AG04450 (cell line): ENCODE measurements around the gene KRTAP4-7. TPM values are rescaled to one million over a fixed set of nuclear protein-coding genes. Genes with fewer than 3 reads are reported as not detected.

Source experiments
- CTCF ChIA-PET: fragments of 300-600, 350-600 bp; formaldehyde crosslinking; extraction: SDS; loops from one replicate; lab custom pipeline; 2022; ENCODE audit warnings: antibody characterized with exemption, inconsistent platforms; lab: Charles Lee
- POLR2A ChIA-PET: fragments of 350-600 bp; formaldehyde crosslinking; extraction: SDS; loops from one replicate; lab custom pipeline; 2021; ENCODE audit warnings: antibody characterized with exemption, inconsistent platforms; lab: Yijun Ruan, JAX
- DNase-seq: peaks from one replicate; pipeline ENCODE4 v3.0.0-alpha.2; 2011; ENCODE audit warnings: low read depth, low spot score
- H3K27ac ChIP-seq: one replicate; pipeline ENCODE4 v1.5.1; 2012; ENCODE audit warnings: low read depth, low read length, control low read depth
- H3K27me3 ChIP-seq: one replicate; pipeline ENCODE4 v1.6.0; 2012; ENCODE audit warnings: low read length; ENCODE audit not compliant: control insufficient read depth, insufficient read depth
- H3K4me3 ChIP-seq: 2 replicates; pipeline ENCODE4 v1.5.1; 2011; ENCODE audit warnings: mild to moderate bottlenecking, low read depth, low read length, control low read depth
- H3K9me3 ChIP-seq: 2 replicates; pipeline ENCODE4 v1.5.1; 2012; ENCODE audit warnings: low read length; ENCODE audit not compliant: control insufficient read depth, insufficient read depth
- CTCF ChIP-seq: IDR thresholded peaks from 2 replicates; pipeline ENCODE4 v1.5.1; 2011; ENCODE audit warnings: low read depth, low read length, control low read depth, inconsistent platforms
- polyA plus RNA-seq: library from polyadenylated mRNA; depleted of rRNA; stranded (reverse); fragments of >200 nt; gene quantifications from 2 replicates; pipeline ENCODE4 v1.2.3, GENCODE V29; 2011; rRNA removed

KRTAP4-7 gene
- polyA plus RNA-seq, 1 experiment, result not detected

GRCh38 chr17:41133880-41134735 lies 50.2 kb downstream of the KRTAP4-7 start:
- POLR2A ChIA-PET, result interaction anchor here (0.6 kb wide), 1 partner anchor 408 kb away, joined by 4 read pairs; no protein-coding TSS in a partner anchor
- no peaks in the 10 kb centered on the region for H3K27me3 ChIP-seq
- no peaks in the 10 kb centered on the region for H3K9me3 ChIP-seq
- no peak for TF ChIP-seq CTCF
- H3K4me3 ChIP-seq, result no peak overlapping the region
- no peak for DNase-seq
- H3K27ac ChIP-seq, result peak overlapping the region; percentile 80
- CTCF ChIA-PET, result no interaction called here

Other genes with a start within 250 kb of the KRTAP4-7 start
- not detected in 2 replicates for gene KRT12, start 216.9 kb upstream of the KRTAP4-7 start, polyA plus RNA-seq
- gene KRT20, start 198.9 kb upstream of the KRTAP4-7 start, polyA plus RNA-seq, result not detected in 2 replicates
- gene KRT23, start 146.5 kb upstream of the KRTAP4-7 start, polyA plus RNA-seq, result 0.06 TPM in 1 of 2 replicates, not detected in the other
- 0.11 TPM in 1 of 2 replicates, not detected in the other for gene KRT39, start 117.2 kb upstream of the KRTAP4-7 start, polyA plus RNA-seq
- gene KRT40, start 99.8 kb upstream of the KRTAP4-7 start, polyA plus RNA-seq, result not detected in 2 replicates
- not detected in 2 replicates for gene KRTAP3-3, start 90.0 kb upstream of the KRTAP4-7 start, polyA plus RNA-seq
- not detected in 2 replicates for gene KRTAP3-2, start 84.2 kb upstream of the KRTAP4-7 start, polyA plus RNA-seq
- not detected in 2 replicates for gene KRTAP3-1, start 75.0 kb upstream of the KRTAP4-7 start, polyA plus RNA-seq
- 16.9 and 20.2 TPM in 2 replicates for gene KRTAP1-5, start 56.9 kb upstream of the KRTAP4-7 start, polyA plus RNA-seq
- gene KRTAP1-4, start 54.0 kb upstream of the KRTAP4-7 start, polyA plus RNA-seq, result not detected in 2 replicates
- gene KRTAP1-3, start 49.3 kb upstream of the KRTAP4-7 start, polyA plus RNA-seq, result not detected in 2 replicates
- 0.19 and 0.27 TPM in 2 replicates for gene KRTAP1-1, start 42.7 kb upstream of the KRTAP4-7 start, polyA plus RNA-seq
- not detected in 2 replicates for gene KRTAP2-1, start 36.8 kb upstream of the KRTAP4-7 start, polyA plus RNA-seq
- gene KRTAP2-2, start 28.9 kb upstream of the KRTAP4-7 start, polyA plus RNA-seq, result not detected in 2 replicates
- 1.3 and 2.5 TPM in 2 replicates for gene KRTAP2-3, start 24.0 kb upstream of the KRTAP4-7 start, polyA plus RNA-seq
- gene KRTAP2-4, start 18.3 kb upstream of the KRTAP4-7 start, polyA plus RNA-seq, result not detected in 2 replicates
- gene KRTAP4-8, start 14.0 kb downstream of the KRTAP4-7 start, polyA plus RNA-seq, result not detected in 2 replicates
- gene KRTAP4-16, start 18.1 kb downstream of the KRTAP4-7 start, polyA plus RNA-seq, result not detected in 2 replicates
- gene KRTAP4-9, start 21.2 kb downstream of the KRTAP4-7 start, polyA plus RNA-seq, result not detected in 2 replicates
- gene KRTAP4-11, start 34.2 kb downstream of the KRTAP4-7 start, polyA plus RNA-seq, result not detected in 2 replicates
- not detected in 2 replicates for gene KRTAP4-12, start 40.0 kb downstream of the KRTAP4-7 start, polyA plus RNA-seq
- not detected in 2 replicates for gene KRTAP4-6, start 56.4 kb downstream of the KRTAP4-7 start, polyA plus RNA-seq
- gene KRTAP4-5, start 65.7 kb downstream of the KRTAP4-7 start, polyA plus RNA-seq, result not detected in 2 replicates
- gene KRTAP4-4, start 76.6 kb downstream of the KRTAP4-7 start, polyA plus RNA-seq, result not detected in 2 replicates
- gene KRTAP4-3, start 84.1 kb downstream of the KRTAP4-7 start, polyA plus RNA-seq, result not detected in 2 replicates
- not detected in 2 replicates for gene KRTAP4-2, start 94.1 kb downstream of the KRTAP4-7 start, polyA plus RNA-seq
- not detected in 2 replicates for gene KRTAP4-1, start 100.8 kb downstream of the KRTAP4-7 start, polyA plus RNA-seq
- not detected in 2 replicates for gene KRTAP9-1, start 105.7 kb downstream of the KRTAP4-7 start, polyA plus RNA-seq
- gene KRTAP9-2, start 142.5 kb downstream of the KRTAP4-7 start, polyA plus RNA-seq, result not detected in 2 replicates
- not detected in 2 replicates for gene KRTAP9-3, start 148.3 kb downstream of the KRTAP4-7 start, polyA plus RNA-seq
- gene KRTAP9-8, start 153.8 kb downstream of the KRTAP4-7 start, polyA plus RNA-seq, result not detected in 2 replicates
- not detected in 2 replicates for gene KRTAP9-4, start 165.5 kb downstream of the KRTAP4-7 start, polyA plus RNA-seq
- gene KRTAP9-9, start 171.2 kb downstream of the KRTAP4-7 start, polyA plus RNA-seq, result not detected in 2 replicates
- not detected in 2 replicates for gene KRTAP9-6, start 181.2 kb downstream of the KRTAP4-7 start, polyA plus RNA-seq
- not detected in 2 replicates for gene KRTAP9-7, start 191.5 kb downstream of the KRTAP4-7 start, polyA plus RNA-seq
- not detected in 2 replicates for gene KRTAP29-1, start 218.7 kb downstream of the KRTAP4-7 start, polyA plus RNA-seq
- gene KRTAP16-1, start 225.2 kb downstream of the KRTAP4-7 start, polyA plus RNA-seq, result not detected in 2 replicates
- not detected in 2 replicates for gene KRTAP17-1, start 231.6 kb downstream of the KRTAP4-7 start, polyA plus RNA-seq